Measurements from ENCODE around the gene DYNLL2. TPM values are rescaled to one million over a fixed set of nuclear protein-coding genes. Genes with fewer than 3 reads are reported as not detected.
A peak's percentile ranks its signal among the peaks of the same experiment; 100 is the strongest.
"Not testable (repeated sequence)": the region's sequence is repeated elsewhere in the genome, so short reads cannot be mapped to it uniquely, and the experiment has no call there.

Gene DYNLL2
- total RNA-seq, result 10 to 100 TPM; 34.3 to 41.2 TPM

- peak within 1 kb of the TSS; percentile 96 for H3K27ac ChIP-seq
- no peak for TF ChIP-seq CTCF (IDR thresholded peaks at IDR 0.05)
- H3K36me3 ChIP-seq, result no peaks in the 10 kb centered on the region
- intact Hi-C loops (cut with DNase I), result no loop called here
- H3K9ac ChIP-seq (ENCODE audit: low read depth in 2 of 2, low read length in 2 of 2), result peak within 1 kb of the TSS; percentile 81 to 99
- no peaks in the 10 kb centered on the region for H3K9me3 ChIP-seq
- DNase-seq, result peak; percentile 95
- H3K4me3 ChIP-seq, result peak within 1 kb of the TSS; percentile 97
- no peaks in the 10 kb centered on the region for H3K27me3 ChIP-seq
- peaks cover 8% of the 10 kb centered on the region for H3K4me1 ChIP-seq
These were observed at the start of gene DYNLL2 for GRCh38 chr17:58082870-58083490. Gene DYNLL2 (plus strand): TSS chr17:58083419. CDS start chr17:58087091, 3,672 bp downstream.

GRCh38 chr17:58039975-58040374 lies 43.2 kb upstream of the DYNLL2 start:
- Histone ChIP-seq H3K9me3 (no peaks in the 10 kb centered on the region), H3K36me3 (no peaks in the 10 kb centered on the region), H3K4me1 (no peaks in the 10 kb centered on the region), H3K27ac (no peak overlapping the region), H3K4me3 (no peak overlapping the region), H3K27me3 (no peaks in the 10 kb centered on the region), H3K9ac (ENCODE audit: low read depth in 2 of 2, low read length in 2 of 2) (no peak overlapping the region)
- intact Hi-C loops (cut with DNase I), result no loop called here
- no peak for DNase-seq
- TF ChIP-seq CTCF (IDR thresholded peaks at IDR 0.05), result no peak

- Histone ChIP-seq H3K36me3 (no peaks in the 10 kb centered on the region), H3K4me3 (no peak overlapping the region), H3K9me3 (no peaks in the 10 kb centered on the region), H3K27ac (no peak overlapping the region), H3K27me3 (no peaks in the 10 kb centered on the region), H3K9ac (ENCODE audit: low read depth in 2 of 2, low read length in 2 of 2) (no peak overlapping the region), H3K4me1 (no peaks in the 10 kb centered on the region)
- intact Hi-C loops (cut with DNase I), result no loop called here
- no peak for TF ChIP-seq CTCF (IDR thresholded peaks at IDR 0.05)
- no peak for DNase-seq
These were observed 42.8 kb upstream of the DYNLL2 start for GRCh38 chr17:58040386-58040785.

- H3K4me3 ChIP-seq, result no peak overlapping the region
- TF ChIP-seq CTCF (IDR thresholded peaks at IDR 0.05), result no peak
- H3K27ac ChIP-seq, result no peak overlapping the region
- intact Hi-C loops (cut with DNase I), result no loop called here
- H3K9ac ChIP-seq (ENCODE audit: low read depth in 2 of 2, low read length in 2 of 2), result no peak overlapping the region
- H3K36me3 ChIP-seq, result no peaks in the 10 kb centered on the region
- H3K27me3 ChIP-seq, result no peaks in the 10 kb centered on the region
- H3K4me1 ChIP-seq, result no peaks in the 10 kb centered on the region
- no peak for DNase-seq
- no peaks in the 10 kb centered on the region for H3K9me3 ChIP-seq
These were observed 42.1 kb upstream of the DYNLL2 start for GRCh38 chr17:58041161-58041560.

GRCh38 chr17:58043221-58044181 lies 39.7 kb upstream of the DYNLL2 start:
- no peak for DNase-seq
- H3K36me3 ChIP-seq, result no peaks in the 10 kb centered on the region
- H3K4me3 ChIP-seq, result no peak overlapping the region
- H3K27ac ChIP-seq, result no peak overlapping the region
- H3K9ac ChIP-seq (ENCODE audit: low read depth in 2 of 2, low read length in 2 of 2), result no peak overlapping the region
- H3K4me1 ChIP-seq, result no peaks in the 10 kb centered on the region
- H3K27me3 ChIP-seq, result no peaks in the 10 kb centered on the region
- TF ChIP-seq CTCF (IDR thresholded peaks at IDR 0.05), result no peak
- intact Hi-C loops (cut with DNase I), result no loop called here
- no peaks in the 10 kb centered on the region for H3K9me3 ChIP-seq

- H3K9me3 ChIP-seq; H3K9ac ChIP-seq (ENCODE audit: low read depth in 2 of 2, low read length in 2 of 2); H3K27me3 ChIP-seq; H3K27ac ChIP-seq; H3K4me3 ChIP-seq; intact Hi-C loops (cut with DNase I); H3K4me1 ChIP-seq; H3K36me3 ChIP-seq; DNase-seq: not testable (repeated sequence)
These were observed 39.0 kb upstream of the DYNLL2 start for GRCh38 chr17:58044256-58044655.
